GM21723 (cell line): ENCODE results near the gene RMND1.

Source experiments
- ATAC-seq: cut with Tn5 transposase; IDR thresholded peaks from one replicate; pipeline ENCODE4 v1.9.1; 2021; ENCODE audit warnings: mild to moderate bottlenecking, moderate library complexity; ENCODE audit not compliant: unreplicated experiment

The RMND1 gene

GRCh38 chr6:151422981-151423380 is 28.9 kb downstream of the RMND1 start:
- ATAC-seq, result no peak

GRCh38 chr6:151417477-151417876 is 34.4 kb downstream of the RMND1 start:
- ATAC-seq, result no peak

GRCh38 chr6:151414641-151415260 is 37.2 kb downstream of the RMND1 start:
- ATAC-seq, result no peak

GRCh38 chr6:151413372-151414145 is 38.4 kb downstream of the RMND1 start:
- ATAC-seq, result no peak

- no peak for ATAC-seq
Measured at GRCh38 chr6:151412909-151413308, 39.0 kb downstream of the RMND1 start.

- no peak for ATAC-seq
Measured at GRCh38 chr6:151409679-151410078, 42.2 kb downstream of the RMND1 start.

GRCh38 chr6:151409260-151409659 is 42.7 kb downstream of the RMND1 start:
- ATAC-seq, result no peak

GRCh38 chr6:151408858-151409257 is 43.1 kb downstream of the RMND1 start:
- no peak for ATAC-seq

- ATAC-seq, result no peak
Measured at GRCh38 chr6:151403919-151404308, 48.0 kb downstream of the RMND1 start.

- ATAC-seq, result no peak
Measured at GRCh38 chr6:151402228-151402627, 49.7 kb downstream of the RMND1 start.

- no peak for ATAC-seq
Measured at GRCh38 chr6:151400473-151400872, 51.5 kb downstream of the RMND1 start.

GRCh38 chr6:151399679-151400078 is 52.2 kb downstream of the RMND1 start:
- no peak for ATAC-seq

- no peak for ATAC-seq
Measured at GRCh38 chr6:151393410-151393809, 58.5 kb downstream of the RMND1 start.

- ATAC-seq, result no peak
Measured at GRCh38 chr6:151392427-151392826, 59.5 kb downstream of the RMND1 start.

- ATAC-seq, result peak; percentile 16
Measured at GRCh38 chr6:151391471-151392413, 60.2 kb downstream of the RMND1 start, which contains the start of gene ZBTB2. TSS of gene ZBTB2 (minus strand) at chr6:151391559. CDS start at chr6:151373637, 17,922 bp downstream.

GRCh38 chr6:151390851-151391470 is 61.0 kb downstream of the RMND1 start:
- ATAC-seq, result peak; percentile 20

- peak; percentile 81 for ATAC-seq
Measured at GRCh38 chr6:151390276-151390850, 61.6 kb downstream of the RMND1 start.

- peak; percentile 68 for ATAC-seq
Measured at GRCh38 chr6:151389618-151390275, 62.2 kb downstream of the RMND1 start.

GRCh38 chr6:151388997-151389617 is 62.8 kb downstream of the RMND1 start:
- no peak for ATAC-seq
